Measurements from ENCODE around the gene GALNT16.
A peak's percentile ranks its signal among the peaks of the same experiment; 100 is the strongest.
"Not testable (repeated sequence)": the region's sequence is repeated elsewhere in the genome, so short reads cannot be mapped to it uniquely, and the experiment has no call there.

GALNT16 gene

DNA sequence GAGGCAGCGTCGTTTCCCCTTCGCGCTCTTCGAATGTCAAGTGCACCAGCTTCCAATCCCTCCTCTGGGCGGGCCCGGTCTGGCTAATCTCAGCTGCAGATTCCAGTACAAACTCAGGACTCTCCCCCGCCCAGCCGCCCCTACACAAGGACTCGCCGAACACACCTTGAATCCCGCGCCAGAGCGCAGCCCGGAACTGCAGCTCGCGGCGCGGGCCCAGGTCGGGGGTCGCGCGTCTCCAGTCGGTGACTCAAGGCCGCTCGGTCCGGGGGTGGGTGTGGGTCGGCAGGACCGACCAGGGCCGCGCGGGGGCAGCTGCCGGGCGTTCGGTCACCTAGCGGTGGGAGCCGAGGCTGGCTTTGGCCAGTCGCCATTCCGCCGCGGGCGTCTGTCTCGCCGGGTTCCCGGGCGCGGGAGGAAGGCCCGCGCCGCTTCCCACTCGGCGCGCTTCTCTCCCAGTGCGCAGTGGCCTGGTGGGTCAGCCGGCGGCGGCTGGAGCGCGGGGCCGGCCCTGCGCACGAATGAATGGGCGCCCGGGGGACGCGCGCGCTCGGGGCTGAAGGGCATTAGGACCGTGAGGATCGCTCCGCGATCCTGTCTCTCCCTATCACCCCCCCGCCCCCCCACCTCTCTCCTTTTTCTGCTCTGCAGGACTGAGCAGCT is at the start of gene GALNT16:
Gene GALNT16, plus strand, starts transcription at position 632 of the 663 bp plus-strand sequence. CDS start 133 bp downstream, outside the sequence.
- no peak for DNase-seq (ENCODE audit: low spot score)

DNA sequence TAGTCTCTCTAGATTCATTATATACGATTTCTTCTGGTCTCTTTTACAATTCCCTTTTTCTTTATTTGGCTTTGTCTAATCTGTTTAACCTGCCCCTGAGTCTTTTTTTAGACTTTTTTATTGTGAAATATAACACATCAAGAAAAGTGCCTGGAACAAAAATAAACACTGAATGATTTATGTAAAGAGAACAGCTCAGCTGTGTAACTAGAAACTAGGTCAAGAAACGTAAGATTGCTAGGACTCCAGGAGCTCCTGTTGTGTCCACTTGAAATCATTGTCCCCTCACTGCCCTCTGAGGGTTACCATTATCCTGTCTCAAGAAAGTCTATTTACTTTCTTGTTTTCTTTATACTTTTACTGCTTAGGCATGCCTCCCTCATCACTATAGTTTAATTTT is 45.6 kb upstream of the GALNT16 start:
- no peak for DNase-seq (ENCODE audit: low spot score)

DNA sequence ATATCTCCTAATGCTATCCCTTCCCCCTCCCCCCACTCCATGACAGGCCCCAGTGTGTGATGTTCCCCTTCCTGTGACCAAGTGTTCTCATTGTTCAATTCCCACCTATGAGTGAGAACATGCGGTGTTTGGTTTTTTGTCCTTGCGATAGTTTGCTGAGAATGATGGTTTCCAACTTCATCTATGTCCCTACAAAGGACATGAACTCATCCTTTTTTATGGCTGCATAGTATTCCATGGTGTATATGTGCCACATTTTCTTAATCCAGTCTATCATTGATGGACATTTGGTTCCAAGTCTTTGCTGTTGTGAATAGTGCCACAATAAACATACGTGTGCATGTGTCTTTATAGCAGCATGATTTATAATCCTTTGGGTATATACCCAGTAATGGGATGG is 42.3 kb upstream of the GALNT16 start:
- not testable (repeated sequence) for DNase-seq (ENCODE audit: low spot score)

DNA sequence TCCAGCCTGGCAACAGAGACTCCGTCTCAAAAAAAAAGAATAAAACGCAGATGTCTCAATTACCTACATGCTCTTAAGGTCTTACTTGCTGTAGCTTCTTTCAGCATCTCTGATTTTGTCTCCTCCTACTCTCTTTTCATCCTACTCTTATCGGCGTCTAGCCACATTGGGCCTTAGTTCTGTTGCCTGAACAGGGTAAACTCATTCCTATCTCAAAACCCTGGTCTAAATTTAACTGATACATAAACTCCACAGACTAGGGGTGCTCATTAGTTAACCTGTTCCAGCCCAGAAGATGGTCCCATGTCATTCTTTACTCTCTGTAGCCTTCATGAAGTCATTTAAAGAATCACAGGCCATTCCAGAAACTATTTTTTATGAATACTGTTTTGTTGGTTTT is 35.0 kb upstream of the GALNT16 start:
- DNase-seq (ENCODE audit: low spot score): no peak

DNA sequence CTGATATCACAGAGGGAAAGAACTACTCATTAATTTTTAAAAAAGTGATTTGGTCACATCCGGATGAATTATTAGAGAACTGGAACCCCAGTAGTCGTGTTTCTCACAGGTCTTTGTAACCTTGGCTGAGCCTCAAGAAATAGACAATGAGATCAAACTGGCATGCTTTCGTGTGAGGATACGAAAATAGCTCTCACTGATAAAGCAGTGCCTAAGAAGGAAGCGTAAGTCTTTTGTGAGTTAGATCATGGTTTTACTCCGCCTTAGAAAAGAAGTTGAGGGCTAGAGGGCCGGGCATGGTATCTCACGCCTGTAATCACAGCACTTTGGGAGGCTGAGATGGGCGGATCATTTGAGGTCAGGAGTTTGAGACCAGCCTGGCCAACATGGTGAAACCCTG is 33.8 kb upstream of the GALNT16 start:
- no peak for DNase-seq (ENCODE audit: low spot score)

DNA sequence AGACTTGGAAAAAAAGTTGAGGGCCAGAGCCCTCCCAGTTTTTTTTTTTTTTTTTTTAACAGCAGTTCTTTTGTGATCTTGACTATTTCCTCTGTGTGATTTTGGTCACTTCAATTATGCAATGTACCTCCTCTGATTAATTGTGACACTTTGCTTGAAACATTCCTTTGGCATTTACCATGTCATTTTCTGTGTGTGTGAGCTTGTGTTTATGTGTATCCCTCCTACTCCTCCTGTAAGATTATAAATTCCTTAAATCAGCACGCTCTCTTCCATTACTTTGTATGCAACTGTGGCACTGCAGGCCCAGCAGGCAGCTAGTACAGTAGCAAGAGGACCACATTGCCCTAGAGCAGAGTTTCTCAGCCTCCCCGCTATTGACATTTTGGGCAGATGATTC is 33.2 kb upstream of the GALNT16 start:
- no peak for DNase-seq (ENCODE audit: low spot score)

DNA sequence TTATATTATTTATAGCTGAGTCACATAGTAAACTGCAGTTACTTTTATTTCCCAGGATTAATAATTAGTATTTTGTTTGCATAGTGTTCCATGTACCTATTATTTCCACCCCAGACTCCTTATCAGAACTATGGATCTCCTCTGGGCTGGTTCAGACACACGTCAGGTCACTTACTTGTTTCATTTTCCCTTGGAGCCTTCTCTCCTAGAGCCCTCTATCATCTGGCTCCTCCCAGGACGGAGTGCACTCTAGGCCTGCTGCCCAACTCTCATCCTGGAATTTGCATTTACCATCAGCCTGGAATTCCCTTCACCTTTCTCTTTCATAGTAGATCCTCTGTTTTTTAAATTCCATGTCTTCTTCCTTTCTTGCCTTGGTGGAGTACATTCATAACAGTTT is 28.5 kb upstream of the GALNT16 start:
- DNase-seq (ENCODE audit: low spot score): no peak

DNA sequence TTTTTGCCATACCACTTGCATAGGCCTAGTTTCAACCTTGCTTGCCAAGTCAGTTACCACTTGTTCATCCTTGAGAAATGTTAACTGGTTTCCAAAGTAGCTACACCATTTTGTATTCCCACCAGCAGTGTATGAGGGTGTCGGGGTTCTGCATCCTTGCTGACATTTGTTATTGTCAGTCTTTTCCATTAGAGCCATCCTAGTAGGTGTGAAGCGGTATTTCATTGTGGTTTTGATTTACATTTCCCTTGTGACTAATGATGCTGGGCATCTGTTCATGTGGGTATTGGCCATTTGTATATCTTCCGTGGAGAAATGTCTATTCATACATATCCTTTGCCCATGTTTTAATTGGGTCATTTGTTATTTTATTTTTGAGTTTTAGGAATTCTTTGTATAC is 27.6 kb upstream of the GALNT16 start:
- no peak for DNase-seq (ENCODE audit: low spot score)

DNA sequence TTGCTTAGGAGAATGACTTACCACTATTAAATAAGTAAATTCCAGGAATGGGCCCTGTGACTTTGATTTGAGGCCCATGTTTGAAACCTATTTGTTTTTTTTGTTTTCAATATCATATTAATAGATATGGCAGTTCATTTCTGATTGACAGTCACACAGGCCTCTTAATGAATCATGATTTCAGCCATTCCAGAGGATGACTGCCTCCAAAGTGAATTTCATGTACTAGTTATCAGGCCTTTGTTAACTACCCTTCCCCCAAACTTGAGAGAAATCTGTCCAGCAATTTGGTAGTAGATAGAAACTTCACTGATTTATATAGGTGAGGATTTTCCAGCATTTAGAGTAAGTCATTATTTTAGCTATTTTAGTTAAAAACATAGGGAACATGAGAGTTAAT is 25.9 kb upstream of the GALNT16 start:
- DNase-seq (ENCODE audit: low spot score): no peak

DNA sequence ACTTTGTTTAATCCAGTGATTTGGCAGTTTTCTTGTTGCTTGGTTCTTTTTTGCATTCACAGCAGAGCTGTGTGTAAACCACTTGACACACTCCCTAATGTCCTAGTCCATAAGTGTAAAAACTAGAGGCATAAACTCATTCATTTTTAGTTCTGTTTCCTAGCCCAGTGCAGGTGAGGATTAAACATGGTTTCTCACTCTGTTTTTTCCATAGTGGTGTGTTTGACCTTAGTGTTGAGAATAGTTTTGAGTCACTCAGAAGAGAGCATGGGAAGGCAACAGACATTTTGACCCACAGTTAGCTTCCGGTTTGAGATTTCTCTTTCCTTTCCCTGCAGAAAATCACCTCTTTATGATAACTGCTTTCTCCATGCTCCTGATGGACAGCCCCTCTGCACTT is 24.2 kb upstream of the GALNT16 start:
- DNase-seq (ENCODE audit: low spot score): no peak

DNA sequence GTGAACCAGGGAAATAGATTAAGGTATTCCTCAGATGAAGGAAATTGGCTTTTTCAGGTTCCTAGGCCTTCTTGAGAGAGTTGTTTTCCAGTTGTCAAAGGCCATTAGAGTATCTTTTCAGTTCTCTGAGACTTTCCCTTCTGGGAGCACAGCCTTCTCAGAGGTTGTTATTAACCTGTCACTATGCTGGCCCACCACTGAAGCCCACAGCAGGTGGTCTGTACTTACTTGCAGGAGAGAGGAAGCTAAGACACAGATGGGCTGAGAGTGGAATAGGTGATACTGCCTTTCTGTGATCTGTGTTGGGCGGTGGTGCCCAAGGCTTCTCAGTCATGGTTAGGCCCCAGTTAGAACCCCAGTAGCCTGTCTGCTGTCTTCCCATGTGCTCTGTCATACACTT is 22.8 kb upstream of the GALNT16 start:
- DNase-seq (ENCODE audit: low spot score): no peak

DNA sequence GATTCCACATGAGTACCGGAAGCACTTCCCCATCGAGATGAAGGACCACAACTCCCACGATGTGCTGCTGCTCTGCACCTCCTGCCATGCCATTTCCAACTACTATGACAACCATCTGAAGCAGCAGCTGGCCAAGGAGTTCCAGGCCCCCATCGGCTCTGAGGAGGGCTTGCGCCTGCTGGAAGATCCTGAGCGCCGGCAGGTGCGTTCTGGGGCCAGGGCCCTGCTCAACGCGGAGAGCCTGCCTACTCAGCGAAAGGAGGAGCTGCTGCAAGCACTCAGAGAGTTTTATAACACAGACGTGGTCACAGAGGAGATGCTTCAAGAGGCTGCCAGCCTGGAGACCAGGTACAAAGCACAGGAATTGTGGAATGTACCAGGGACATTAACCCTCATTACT is 22.4 kb upstream of the GALNT16 start:
- DNase-seq (ENCODE audit: low spot score): no peak

DNA sequence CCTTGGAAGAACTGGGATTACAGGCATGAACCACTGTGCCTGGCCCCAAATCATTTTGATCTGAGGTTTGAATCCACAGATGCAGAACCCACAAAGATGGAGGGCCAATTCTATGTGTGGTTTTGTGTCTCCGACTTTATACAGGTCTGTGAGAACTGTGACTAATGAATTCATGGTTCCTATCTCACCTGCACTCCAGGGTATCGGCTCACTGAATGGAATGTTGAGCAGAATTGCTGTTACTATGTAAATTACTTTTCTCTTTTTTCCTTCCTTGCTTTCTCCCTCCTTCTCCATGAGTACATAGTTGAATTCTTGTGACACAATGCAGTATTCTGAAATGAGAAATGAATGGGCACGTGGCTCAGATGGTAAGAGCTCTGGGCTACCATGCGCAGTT is 21.1 kb upstream of the GALNT16 start:
- no peak for DNase-seq (ENCODE audit: low spot score)

DNA sequence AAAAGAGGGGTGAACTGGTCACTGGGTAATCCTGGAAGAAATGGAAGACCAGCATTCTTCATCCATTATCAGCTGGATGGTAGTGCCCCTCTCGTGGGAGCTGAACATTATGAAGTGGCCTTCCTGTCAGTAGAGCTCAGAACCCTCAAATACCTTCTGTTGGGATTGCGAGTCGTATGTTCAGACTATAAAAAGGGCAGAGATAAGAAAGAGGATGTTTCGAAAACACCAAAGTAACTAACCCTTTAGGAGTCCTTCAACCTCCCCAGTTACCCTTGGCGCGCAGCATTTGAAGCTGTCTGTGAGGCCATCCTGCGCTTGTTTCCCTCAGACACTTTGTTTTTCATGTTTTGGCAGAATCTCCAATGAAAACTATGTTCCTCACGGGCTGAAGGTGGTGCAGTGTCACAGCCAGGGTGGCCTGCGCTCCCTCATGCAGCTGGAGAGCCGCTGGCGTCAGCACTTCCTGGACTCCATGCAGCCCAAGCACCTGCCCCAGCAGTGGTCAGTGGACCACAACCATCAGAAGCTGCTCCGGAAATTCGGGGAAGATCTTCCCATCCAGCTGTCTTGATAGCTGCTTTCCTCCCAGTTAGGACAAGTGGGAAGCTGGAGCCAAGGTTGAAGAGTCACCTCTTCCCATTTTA is 19.3 kb upstream of the GALNT16 start:
- no peak for DNase-seq (ENCODE audit: low spot score)

DNA sequence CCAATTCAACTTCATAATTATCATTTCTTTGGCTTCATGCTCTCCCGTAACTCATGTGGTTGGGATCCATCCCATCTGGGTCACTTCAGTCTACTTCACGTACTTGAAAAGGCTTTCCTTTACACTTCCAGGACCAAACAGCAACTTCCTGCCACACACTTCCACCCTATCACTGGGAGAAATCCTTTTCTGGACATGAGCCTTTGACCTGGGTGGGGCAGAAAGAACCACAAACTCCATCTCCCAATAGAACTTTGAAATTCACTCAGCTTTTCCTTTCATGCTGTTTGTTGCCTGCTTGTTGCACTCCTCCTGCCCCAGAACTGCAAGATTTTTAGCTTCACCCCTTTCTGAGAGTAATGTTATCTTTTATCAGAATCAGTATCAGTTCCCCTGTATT is 18.4 kb upstream of the GALNT16 start:
- DNase-seq (ENCODE audit: low spot score): no peak

DNA sequence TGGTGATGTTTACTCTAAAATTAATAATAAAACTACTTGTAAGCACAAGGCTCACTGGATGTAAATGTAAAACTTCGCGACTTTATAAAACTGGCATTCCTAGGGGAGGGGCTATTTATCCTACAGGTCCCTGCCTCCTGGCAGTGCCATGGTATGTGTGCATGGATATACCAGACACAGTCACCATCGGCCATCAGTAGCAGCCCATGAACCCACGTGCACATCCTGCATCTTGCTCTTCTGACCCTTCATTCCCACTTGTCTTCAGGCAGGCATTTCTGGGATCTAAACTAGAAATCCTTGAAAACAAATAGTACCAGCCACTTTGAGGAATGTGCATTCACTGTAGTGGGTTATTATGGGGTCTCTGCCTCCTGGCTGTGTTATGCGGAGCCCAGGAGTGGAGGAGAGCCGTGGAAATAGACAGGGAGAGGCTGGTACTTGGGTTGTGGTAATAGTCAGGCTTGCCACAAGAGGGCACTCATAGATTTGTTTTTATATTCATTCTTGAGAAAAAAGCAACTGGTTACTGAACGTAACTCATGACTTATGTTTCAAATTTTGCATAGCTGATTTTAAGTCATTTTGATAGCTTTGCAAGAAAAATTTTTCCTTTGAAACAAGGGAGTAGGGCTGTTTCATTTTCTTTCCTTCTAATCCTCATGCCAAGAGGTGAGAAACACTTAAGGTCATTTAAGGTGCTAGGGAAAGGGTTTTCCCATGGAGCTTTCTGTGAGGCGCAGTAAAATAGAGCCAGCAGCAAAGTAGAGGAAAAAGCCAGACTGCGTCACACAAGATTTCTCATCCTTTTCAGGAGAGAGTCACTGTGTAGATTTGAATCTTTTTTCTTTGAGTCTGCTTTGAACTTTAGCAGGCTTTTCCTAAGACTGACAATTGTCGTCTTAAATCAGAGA is 17.4 kb upstream of the GALNT16 start:
- peak; percentile 70 for DNase-seq (ENCODE audit: low spot score)

DNA sequence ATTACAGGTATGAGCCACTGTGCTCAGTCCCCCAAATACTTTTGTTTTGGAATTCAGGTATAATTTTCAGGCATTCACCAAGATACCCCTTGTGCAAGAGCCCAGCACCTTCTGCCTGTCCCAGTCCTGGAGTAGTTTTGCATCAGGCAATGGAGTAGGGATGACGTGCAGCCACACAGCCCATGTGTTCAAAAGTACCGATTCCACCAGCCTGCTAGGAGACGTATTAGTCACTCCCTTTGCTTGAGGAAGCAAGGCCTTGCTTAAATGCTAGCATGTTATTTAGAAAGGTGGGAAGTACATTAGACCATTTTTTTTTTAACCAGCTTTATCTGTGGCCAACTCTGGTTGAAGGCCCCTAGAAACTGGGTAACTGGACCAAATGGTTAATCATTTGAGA is 15.0 kb upstream of the GALNT16 start:
- no peak for DNase-seq (ENCODE audit: low spot score)

DNA sequence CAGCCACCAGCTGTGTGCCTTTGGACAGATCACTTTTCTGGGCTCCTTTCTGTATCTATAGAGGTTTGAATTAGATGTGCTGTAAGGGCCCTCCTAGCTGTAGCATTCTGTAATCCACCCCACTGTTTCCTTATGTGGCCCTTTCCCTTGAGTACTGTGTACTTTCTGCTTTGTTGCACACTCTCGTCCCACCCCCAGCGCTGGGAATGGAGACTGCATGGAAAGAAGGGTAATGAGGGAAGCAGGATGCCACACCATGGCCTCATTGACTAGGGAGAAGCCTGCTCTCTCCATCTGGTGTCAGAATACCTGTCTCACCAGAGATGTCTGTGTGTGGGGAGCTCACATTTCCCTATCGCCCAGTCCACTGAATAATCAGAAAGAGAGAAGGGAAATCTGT is 13.6 kb upstream of the GALNT16 start:
- no peak for DNase-seq (ENCODE audit: low spot score)

DNA sequence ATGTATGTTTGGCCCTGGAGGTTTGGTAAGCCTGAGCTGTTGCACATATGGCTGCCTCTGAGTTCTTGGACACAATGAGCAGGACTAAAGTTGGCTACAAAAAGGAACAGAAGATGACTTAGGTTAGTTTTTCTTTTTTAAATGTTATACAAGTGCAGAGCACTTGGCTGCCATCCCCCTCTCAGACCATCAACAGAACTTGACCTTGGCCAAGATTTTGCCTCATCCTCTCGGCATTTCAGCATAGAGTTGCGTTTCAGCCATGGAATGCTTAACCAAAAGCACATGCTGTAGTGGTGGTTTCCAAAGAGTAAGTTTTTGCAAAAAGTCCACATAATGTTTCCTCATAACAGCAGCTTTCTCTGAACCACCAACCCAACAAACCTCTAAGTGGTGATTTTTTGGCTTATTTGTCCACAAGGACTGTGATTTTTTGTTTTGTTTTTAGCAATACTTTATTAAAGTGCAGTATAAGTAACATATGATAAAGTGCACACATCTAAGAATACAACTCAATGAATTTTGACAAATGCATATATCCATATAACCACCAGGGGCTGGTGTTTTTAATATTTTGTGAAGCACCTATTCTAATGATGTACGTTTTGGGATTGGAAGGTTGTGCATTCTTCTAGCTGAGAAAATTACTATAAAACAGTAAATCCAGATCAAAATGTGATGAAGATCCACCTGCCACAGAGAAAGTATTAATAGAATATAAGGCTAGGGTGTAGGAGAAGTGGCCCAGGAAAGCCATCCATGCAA is 12.1 kb upstream of the GALNT16 start:
- no peak for DNase-seq (ENCODE audit: low spot score)

DNA sequence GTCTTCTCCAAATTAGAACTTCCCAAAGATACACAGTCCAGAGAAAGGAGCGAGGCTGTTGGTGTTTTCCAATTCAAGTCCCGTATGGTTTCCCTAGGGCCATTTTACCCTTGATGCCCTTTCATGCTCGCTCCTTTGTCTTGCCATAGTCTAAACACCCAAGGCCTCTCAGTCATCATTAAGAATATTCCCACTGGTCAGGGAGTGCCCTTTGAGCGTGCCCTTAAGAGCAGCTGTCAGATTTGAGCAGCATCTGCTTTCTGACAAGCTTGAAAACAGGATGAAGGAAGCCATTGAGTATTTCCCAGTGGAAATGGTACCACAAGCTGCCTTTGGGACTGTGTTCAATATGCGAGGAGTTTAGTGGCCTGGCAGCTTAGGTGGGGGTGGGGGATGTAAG is 10.4 kb upstream of the GALNT16 start:
- no peak for DNase-seq (ENCODE audit: low spot score)

DNA sequence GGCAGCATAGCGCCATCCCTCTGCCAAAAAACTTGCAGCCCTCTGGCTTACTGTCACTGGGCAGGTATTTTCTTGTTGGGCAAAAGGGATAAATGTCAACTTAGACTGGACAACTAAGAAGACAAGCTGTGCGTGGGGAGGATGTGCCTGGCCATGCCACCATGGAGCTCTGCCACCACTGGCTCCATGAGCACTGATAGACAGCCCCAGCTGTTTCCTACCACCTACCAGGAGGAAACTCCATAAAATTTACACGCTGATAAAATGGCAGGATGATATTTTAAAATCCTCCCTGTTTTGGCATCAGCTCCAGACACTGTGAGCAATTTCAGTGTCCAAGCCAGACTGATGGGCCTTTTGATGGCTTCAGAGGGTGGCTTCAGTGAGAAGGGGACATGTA is 7.1 kb upstream of the GALNT16 start:
- DNase-seq (ENCODE audit: low spot score): no peak

DNA sequence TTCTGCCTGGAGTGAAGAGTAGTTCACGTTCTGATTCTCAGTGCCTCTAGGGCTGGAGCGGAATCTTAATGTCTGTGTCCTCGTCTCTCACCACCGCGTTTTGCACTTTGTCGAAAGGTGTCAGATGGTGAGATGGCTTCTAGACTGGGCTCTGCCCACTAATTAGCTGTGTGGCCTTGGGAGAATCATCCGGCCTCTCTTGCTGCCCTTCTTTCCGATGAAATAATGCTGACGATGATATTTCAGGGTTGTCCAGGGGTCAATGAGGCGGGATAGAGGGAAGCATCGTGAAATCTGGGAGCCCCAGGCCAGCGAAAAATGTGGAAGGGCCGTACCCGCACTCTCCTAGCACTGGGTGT is 811 bp upstream of the GALNT16 start:
- no peak for DNase-seq (ENCODE audit: low spot score)
